Transverse colon (tissue), 4 donors: Measurements from ENCODE around the gene COX7A2. TPM values are rescaled to one million over a fixed set of nuclear protein-coding genes. Genes with fewer than 3 reads are reported as not detected.
A peak's percentile ranks its signal among the peaks of the same experiment; 100 is the strongest.

Experiments
- DNase-seq: peaks from one replicate; pipeline ENCODE4 v3.0.0-alpha.2; 2019
- H3K27ac ChIP-seq, 4 donors: fragments of 200-600 bp; sonication (generic); 2 replicates each; pipeline ENCODE4 v1.5.1; 2016 to 2018; ENCODE audit warnings: inconsistent platforms in 4 of 4
- H3K27me3 ChIP-seq: fragments of 200-600 bp; sonication (generic); 2 replicates; pipeline ENCODE4 v1.5.1; 2017; ENCODE audit warnings: inconsistent platforms
- H3K36me3 ChIP-seq, 4 donors: fragments of 200-600 bp; sonication (generic); 2 replicates each; pipeline ENCODE4 v1.5.1; 2017 to 2019; ENCODE audit warnings: inconsistent platforms in 4 of 4
- H3K4me1 ChIP-seq, 4 donors: fragments of 200-600 bp; sonication (generic); 2 replicates each; pipeline ENCODE4 v1.5.1; 2017 to 2020; ENCODE audit warnings: inconsistent platforms in 4 of 4
- H3K4me3 ChIP-seq, 4 donors: fragments of 200-600 bp; sonication (generic); 1 replicate in 1 of 4; 2 replicates in 3 of 4; pipeline versions ENCODE4 v1.5.1 to v1.6.1; 2017 to 2019; ENCODE audit warnings: inconsistent platforms in 4 of 4
- H3K9me3 ChIP-seq, 2 donors: fragments of 200-600 bp; sonication (generic); 2 replicates each; pipeline ENCODE4 v1.5.1; 2017 to 2019; ENCODE audit warnings: inconsistent platforms in 2 of 2
- CTCF ChIP-seq, 5 experiments: fragments of 200-600 bp in 3 of 5; fragments of 450-650 bp in 2 of 5; sonication (generic) in 3 of 5; IDR thresholded peaks; 1 replicate in 2 of 5; 2 replicates in 3 of 5; pipeline ENCODE4 v1.5.1; 2016 to 2017; ENCODE audit warnings: antibody characterized with exemption in 5 of 5, inconsistent platforms in 3 of 5, mild to moderate bottlenecking in 2 of 5, moderate library complexity in 1 of 5
- EP300 ChIP-seq: sonication (generic); formaldehyde crosslinking; IDR thresholded peaks from one replicate; pipeline ENCODE4 v1.6.1; 2017; ENCODE audit warnings: antibody characterized with exemption, low read depth
- POLR2A ChIP-seq: fragments of 450-650 bp; IDR thresholded peaks from one replicate; pipeline ENCODE4 v1.6.1; 2016; ENCODE audit warnings: antibody characterized with exemption, mild to moderate bottlenecking, moderate library complexity
- POLR2AphosphoS5 ChIP-seq, 3 donors: sonication (generic); formaldehyde crosslinking; IDR thresholded peaks; one replicate each; pipeline ENCODE4 v1.6.1; 2016; ENCODE audit warnings: antibody characterized with exemption in 3 of 3
- WGBS, 2 donors: methylation state at CpG; one replicate each; pipeline ENCODE4 v1.1.5; 2018; ENCODE audit warnings: low coverage in 1 of 2; 5-methylcytosine and 5-hydroxymethylcytosine counted together
- in situ Hi-C, 4 donors: fragments of 200-750 bp; cut with MboI; loops; one replicate each; pipeline versions ENCODE4 v1.15.0 to v1.15.1; 2017; ENCODE audit warnings: low sequenced_read_pairs in 3 of 4, low pct_ligation_motif_present in 1 of 4, low pct_unique_long_range_greater_than_20kb in 1 of 4
- intact Hi-C: fragments of 100-400 bp; cut with DNase I; formaldehyde crosslinking; loops from one replicate; pipeline ENCODE4 v1.15.1; 2023; ENCODE audit warnings: low total_unique reads
- total RNA-seq, 4 donors: library from RNA; depleted of rRNA; stranded (reverse); fragments of >200 nt; gene quantifications; one replicate each; pipeline ENCODE4 v1.1.0, GENCODE V29; 2016

Gene COX7A2
- total RNA-seq, 4 donors from 2014 or later = 146 to 469 (median 349) TPM

GRCh38 chr6:75206576-75207342 is 36.8 kb downstream of the COX7A2 start:
- H3K27ac ChIP-seq = peak overlapping the region; percentile 79 to 86 (median 84)
- peaks cover 4 to 60% (median 17%) of the 10 kb centered on the region in 4 donors for H3K4me1 ChIP-seq
- H3K27me3 ChIP-seq = peaks cover 68% of the 10 kb centered on the region
- TF ChIP-seq CTCF (IDR thresholded peaks at IDR 0.05) (no peak), EP300 (no peak), POLR2A (no peak), POLR2AphosphoS5 (IDR thresholded peaks at IDR 0.05) (no peak)
- intact Hi-C loops = loop anchor here (5.0 to 10.0 kb wide), 4 partner anchors 452 to 1469 kb away; no protein-coding TSS in a partner anchor
- 29 to 51% methylated on average over 7 to 35 of the region's 35 CpGs for WGBS, 2 donors
- H3K36me3 ChIP-seq = no peaks in the 10 kb centered on the region
- DNase-seq = no peak
- H3K4me3 ChIP-seq = peak overlapping the region; percentile 37 to 55 (median 42)
- H3K9me3 ChIP-seq = no peaks in the 10 kb centered on the region
- in situ Hi-C loops = loop anchor here in 3 of 4 donors (25.0 kb wide), 4 partner anchors 794 to 1469 kb away; no protein-coding TSS in a partner anchor

GRCh38 chr6:75205776-75206575 is 37.6 kb downstream of the COX7A2 start, which contains the start of gene COL12A1:
TSS of gene COL12A1 (minus strand) at chr6:75206053. CDS start at chr6:75202792, 3,261 bp downstream.
- DNase-seq = peak; percentile 83
- Histone ChIP-seq H3K9me3 (no peaks in the 10 kb centered on the region), H3K4me3 (peak within 1 kb of the TSS; percentile 37 to 55 (median 48)), H3K4me1 (peaks cover 4 to 52% (median 17%) of the 10 kb centered on the region in 4 donors), H3K27me3 (peaks cover 76% of the 10 kb centered on the region), H3K36me3 (no peaks in the 10 kb centered on the region), H3K27ac (peak within 1 kb of the TSS; percentile 79 to 86 (median 84))
- intact Hi-C loops = loop anchor here (5.0 to 10.0 kb wide), 4 partner anchors 451 to 1469 kb away; no protein-coding TSS in a partner anchor
- TF ChIP-seq POLR2A (peak; percentile 65), EP300 (no peak), POLR2AphosphoS5 (IDR thresholded peaks at IDR 0.05) (peak; percentile 63 to 80 (median 72))
- 4% methylated on average over 5 to 53 of the region's 64 CpGs for WGBS, 2 donors
- in situ Hi-C loops = loop anchor here in 3 of 4 donors (25.0 kb wide), 4 partner anchors 794 to 1469 kb away; no protein-coding TSS in a partner anchor

- in situ Hi-C loops (loop anchor here in 3 of 4 donors (25.0 kb wide), 4 partner anchors 793 to 1468 kb away; no protein-coding TSS in a partner anchor), intact Hi-C loops (loop anchor here (5.0 to 10.0 kb wide), 5 partner anchors 450 to 1468 kb away; no protein-coding TSS in a partner anchor)
- DNase-seq = peak; percentile 39
- Histone ChIP-seq H3K4me1 (peaks cover 4 to 56% (median 17%) of the 10 kb centered on the region in 4 donors), H3K4me3 (peak overlapping the region; percentile 37 to 55 (median 48)), H3K27ac (peak overlapping the region; percentile 79 to 86 (median 84)), H3K9me3 (no peaks in the 10 kb centered on the region), H3K36me3 (no peaks in the 10 kb centered on the region), H3K27me3 (peaks cover 84% of the 10 kb centered on the region)
- WGBS, 2 donors = 0 to 9% methylated on average over 1 to 47 of the region's 47 CpGs
- peak; percentile 4 for TF ChIP-seq POLR2A
- TF ChIP-seq POLR2AphosphoS5 (IDR thresholded peaks at IDR 0.05) = peak in 1 of 3 donors; percentile 19
- TF ChIP-seq EP300 = no peak
Observed at GRCh38 chr6:75204959-75205775, 38.4 kb downstream of the COX7A2 start.

GRCh38 chr6:75204217-75204958 is 39.2 kb downstream of the COX7A2 start:
- H3K36me3 ChIP-seq = no peaks in the 10 kb centered on the region
- peaks cover 4 to 57% (median 17%) of the 10 kb centered on the region in 4 donors for H3K4me1 ChIP-seq
- peaks cover 87% of the 10 kb centered on the region for H3K27me3 ChIP-seq
- DNase-seq = peak; percentile 72
- peak overlapping the region; percentile 37 to 55 (median 48) for H3K4me3 ChIP-seq
- intact Hi-C loops (loop anchor here (5.0 to 10.0 kb wide), 3 partner anchors 450 to 1232 kb away; no protein-coding TSS in a partner anchor), in situ Hi-C loops (loop anchor here in 3 of 4 donors (25.0 kb wide), 4 partner anchors 792 to 1467 kb away; no protein-coding TSS in a partner anchor)
- WGBS, 2 donors = 4 to 8% methylated on average over 16 to 35 of the region's 35 CpGs
- TF ChIP-seq CTCF (IDR thresholded peaks at IDR 0.05) (peak; percentile 60 to 73 (median 65)), POLR2AphosphoS5 (IDR thresholded peaks at IDR 0.05) (no peak), POLR2A (no peak), EP300 (no peak)
- no peaks in the 10 kb centered on the region for H3K9me3 ChIP-seq
- H3K27ac ChIP-seq = peak overlapping the region; percentile 79 to 86 (median 84)
